Right ventricle myocardium superior (tissue), 1 donor: Measurements from ENCODE around the gene SHANK3. TPM values are rescaled to one million over a fixed set of nuclear protein-coding genes. Genes with fewer than 3 reads are reported as not detected.

ENCODE experiments used
- ATAC-seq: fragments of 200-7000 bp; cut with Tn5 transposase; one replicate; pipeline ENCODE4 v1.9.1; 2020; ENCODE audit warnings: mild to moderate bottlenecking; ENCODE audit not compliant: poor library complexity
- DNase-seq: peaks from one replicate; pipeline ENCODE4 v3.0.0-alpha.2; 2020
- intact Hi-C: fragments of 100-400 bp; cut with DNase I; formaldehyde crosslinking; loops from one replicate; pipeline ENCODE4 v1.11.2; 2022
- total RNA-seq: library from RNA; stranded (reverse); fragmentation: NEBNext Ultra II Directional; extraction: Animal tissue kit (Norgen Biotek cat#: 25700); gene quantifications from one replicate; pipeline ENCODE4 v1.2.1, GENCODE V29; 2021
- donor health status: DM: no; HTN: yes; CAD: no; lungs with severe emphysema.

The SHANK3 gene
- total RNA-seq, 1 donor from 2014 or later: 19.3 TPM

DNA sequence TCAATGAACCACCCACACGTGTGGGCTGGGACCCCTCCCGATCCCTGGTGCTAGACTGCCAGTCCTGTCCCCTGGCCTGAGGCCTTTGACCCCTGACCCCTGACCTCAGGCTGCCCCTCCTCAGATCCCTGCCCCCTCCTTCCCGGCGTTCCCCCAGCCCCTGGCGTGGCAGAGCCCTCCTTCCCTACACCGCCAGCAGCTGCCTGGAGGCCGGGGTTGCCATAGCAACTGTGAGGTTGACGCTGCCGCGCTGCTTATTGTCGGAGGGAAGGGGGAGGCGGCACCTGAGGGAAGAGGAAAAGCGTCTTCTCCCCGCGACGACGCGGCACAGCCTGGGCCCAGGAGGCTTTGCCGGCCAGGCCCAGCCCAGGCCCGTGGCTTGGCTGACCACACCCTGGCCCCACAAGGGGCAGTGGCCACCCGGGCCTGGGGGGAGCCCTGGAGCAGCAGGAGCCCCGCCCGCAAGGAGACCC lies 32.6 kb downstream of the SHANK3 start:
- DNase-seq (peak; percentile 54), ATAC-seq (peak; percentile 27)
- intact Hi-C loops: no loop called here

DNA sequence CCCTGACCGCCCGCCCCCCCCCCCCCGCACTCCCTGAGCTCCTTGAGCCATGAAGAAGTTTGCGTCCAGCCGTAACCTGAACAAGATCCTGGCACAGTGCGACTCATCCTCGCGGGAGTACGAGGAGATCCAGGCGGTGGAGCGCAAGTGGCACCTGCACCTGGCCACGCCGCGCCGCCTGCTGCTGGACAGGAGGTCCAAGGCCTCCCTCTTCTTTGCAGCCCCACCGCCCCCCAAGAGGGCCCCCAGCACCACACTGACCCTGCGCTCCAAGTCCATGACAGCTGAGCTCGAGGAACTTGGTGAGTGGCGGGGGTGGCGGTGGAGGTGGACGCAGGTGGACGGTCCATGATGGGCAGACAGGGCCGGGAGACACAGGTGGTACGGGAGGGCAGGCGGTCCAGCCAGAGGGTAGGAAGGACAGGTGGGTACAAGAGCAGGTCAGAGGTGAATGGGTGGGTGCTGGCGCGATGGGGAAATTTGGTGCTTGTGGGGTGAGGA lies 33.3 kb downstream of the SHANK3 start:
- no peak for ATAC-seq
- peak; percentile 36 for DNase-seq
- intact Hi-C loops: no loop called here

DNA sequence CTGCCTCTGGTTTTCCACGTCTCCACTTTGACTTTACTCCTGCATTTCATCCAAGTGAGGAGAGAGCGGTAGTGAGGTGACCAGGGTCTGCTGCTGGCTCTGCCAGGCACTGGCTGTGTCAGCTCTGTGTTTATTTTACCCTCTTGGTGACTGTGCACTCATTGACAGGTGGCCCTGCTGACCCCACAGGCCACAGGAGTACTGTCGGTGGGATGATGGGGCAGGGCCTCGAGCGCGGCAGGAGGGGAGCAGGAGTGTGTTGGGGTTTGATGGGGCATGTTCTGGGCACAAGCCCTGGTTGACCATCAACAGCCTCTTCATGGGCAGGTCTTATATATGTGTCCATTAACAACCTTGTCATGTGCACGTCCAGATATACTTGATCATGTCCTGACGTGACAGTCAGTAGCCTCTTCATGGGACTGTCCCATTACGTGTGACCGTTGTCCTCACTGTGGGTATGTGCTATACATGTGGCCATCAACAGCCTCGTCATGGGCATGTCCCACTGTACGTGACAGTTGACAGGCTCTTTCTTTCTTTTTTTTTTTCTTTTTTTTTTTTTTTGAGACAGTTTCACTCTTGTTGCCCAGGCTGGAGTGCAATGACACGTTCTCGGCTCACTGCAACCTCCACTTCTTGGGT lies 34.0 kb downstream of the SHANK3 start:
- DNase-seq: peak; percentile 14
- ATAC-seq: no peak
- intact Hi-C loops: no loop called here

DNA sequence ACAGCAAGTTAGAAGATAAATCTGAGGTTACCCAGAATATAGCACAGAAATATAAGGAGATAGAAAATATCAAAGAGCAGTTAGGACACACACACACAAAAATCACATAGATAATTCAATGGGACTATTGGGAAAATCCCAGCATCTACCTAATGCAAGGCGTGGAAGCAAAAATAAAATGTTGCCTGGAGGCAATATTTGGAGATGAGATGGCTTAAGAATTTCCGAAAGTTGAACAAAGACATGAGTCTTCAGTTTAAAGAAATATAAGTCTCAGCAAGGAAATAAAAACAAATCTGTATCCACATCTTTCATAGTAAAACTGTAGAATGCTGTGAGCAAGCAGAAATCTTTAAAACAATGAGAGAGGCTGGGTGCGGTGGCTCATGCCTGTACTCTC lies 35.9 kb downstream of the SHANK3 start:
- ATAC-seq (no peak), DNase-seq (no peak)
- intact Hi-C loops: no loop called here

DNA sequence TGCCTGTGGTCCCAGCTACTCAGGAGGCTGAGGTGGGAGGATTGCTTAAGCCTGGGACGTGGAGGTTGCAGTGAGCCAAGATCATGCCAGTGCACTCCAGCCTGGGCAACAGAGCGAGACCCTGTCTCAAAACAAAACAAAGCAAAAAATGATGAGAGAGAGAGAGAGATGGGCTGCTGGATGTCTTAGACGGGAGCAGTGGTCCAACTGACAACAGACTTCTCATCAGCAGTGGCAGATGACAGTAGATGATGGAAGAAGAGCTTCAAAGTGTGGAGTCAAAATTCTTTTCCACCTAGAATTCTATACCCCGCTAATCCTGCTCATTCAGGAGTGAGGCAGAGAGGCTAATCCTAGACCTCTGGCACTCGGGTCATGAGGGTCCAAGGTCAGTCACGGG lies 36.4 kb downstream of the SHANK3 start:
- DNase-seq (peak; percentile 6), ATAC-seq (no peak)
- intact Hi-C loops: no loop called here

DNA sequence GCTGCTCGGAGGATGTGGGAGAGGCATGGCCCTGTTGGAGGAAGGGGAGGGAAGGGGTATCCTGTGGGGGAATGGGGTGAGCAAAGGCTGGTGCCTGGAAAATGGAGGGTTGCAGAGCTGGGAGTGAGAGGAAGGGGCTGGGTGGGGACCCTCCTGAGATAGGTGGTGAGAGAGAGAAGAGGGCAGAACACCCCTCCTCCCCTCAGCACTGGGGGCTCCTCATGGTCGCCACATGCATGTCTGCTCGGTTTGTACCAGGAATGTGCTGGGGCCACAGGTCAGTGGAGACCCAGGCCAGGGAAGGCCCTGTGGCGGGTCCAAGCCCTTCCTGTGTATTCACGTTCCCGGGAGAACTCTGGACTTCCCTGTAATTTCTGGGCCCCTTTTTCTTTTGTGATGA lies 37.6 kb downstream of the SHANK3 start:
- ATAC-seq (no peak), DNase-seq (no peak)
- intact Hi-C loops: no loop called here

DNA sequence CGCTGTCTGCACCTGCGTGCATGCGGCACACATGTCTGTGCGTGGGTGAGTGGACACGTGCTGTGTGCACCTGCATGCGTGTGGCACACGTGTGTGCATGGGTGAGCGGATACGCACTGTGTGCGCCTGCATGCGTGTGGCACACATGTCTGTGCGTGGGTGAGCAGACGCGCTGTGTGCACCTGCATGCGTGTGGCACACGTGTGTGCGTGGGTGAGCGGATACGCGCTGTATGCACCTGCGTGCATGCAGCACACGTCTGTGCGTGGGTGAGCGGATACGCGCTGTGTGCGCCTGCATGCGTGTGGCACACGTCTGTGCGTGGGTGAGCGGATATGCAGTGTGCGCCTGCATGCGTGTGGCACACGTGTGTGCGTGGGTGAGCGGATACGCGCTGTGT lies 38.3 kb downstream of the SHANK3 start:
- peak; percentile 19 for DNase-seq

DNA sequence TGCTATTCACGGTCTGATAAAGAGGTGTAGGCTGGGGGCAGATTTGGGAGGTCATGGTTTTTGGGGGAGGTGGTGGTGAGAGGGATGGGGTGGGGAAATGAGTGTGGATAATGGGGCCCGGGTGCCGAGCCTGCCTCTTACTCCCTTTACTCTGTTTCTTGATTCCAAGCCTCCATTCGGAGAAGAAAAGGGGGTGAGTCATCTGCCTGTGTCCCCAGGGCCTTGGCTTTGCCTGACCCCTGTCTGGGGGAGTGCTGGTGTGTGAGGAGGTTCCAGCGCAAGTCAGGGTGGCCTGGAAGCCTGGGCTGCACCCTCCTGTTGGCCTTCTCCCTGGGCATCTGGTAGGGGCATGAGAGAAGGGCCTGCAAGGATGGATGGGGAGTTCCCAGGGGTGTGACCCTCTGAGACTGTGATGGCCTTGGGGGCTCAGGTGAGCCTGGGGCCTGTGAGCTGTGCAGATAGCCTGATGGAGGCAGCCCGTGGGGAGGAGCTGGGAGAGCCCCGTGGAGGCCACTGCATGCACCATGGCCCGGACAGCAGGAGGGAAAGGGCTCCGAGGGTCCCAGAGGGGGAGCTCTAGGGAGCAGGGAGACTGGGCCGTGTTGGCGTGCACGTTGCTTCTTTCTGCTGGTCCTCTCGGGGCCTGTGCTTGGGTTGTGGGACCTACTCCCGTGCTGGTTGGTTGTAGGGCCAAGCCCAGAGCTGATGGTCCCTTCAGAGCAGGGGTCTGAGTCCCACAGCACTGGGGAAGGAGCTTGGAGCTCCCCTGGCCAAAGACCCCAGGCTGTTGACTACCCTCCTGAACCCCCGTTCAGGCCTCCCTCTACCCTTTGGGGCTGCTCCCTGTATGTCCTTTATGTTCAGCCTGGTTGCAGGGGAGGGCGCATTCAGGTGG lies 39.1 kb downstream of the SHANK3 start:
- ATAC-seq (no peak), DNase-seq (peak; percentile 35)
- intact Hi-C loops: no loop called here

More for the DNA sequence above, 38.3 kb downstream of the SHANK3 start:
- intact Hi-C loops: no loop called here
- ATAC-seq: no peak

DNA sequence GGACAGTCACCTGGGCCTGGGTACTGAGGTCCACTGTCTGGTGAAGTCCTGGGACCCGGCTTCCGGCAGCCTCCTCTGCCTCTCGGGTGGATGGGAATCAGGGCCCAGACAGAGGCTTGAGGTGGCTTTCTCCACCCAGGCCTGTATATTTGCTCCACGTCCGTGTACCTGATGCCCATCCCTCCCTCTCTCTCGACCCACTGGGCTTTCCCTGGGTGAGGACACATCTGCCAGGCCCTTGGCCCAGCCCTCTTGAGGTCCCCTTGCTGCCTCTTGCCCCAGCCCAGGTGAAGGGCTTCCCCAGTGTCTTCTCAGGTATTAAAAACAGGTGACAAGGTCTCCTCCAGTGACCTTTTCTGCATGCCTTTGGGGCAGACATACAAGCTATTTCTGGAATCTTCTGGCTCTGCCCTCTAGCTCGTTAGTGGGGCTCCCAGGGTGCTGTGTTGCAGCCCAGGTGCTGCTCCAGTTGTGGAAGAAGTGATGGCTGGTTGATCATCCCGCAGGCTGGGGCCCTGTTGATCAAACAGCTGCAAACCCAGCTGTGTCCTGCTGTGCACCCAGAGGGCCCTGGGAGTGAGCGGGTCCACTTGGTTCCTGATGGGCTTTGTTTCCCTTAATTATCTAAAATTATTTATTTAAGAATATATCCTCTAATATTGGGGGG lies 39.9 kb downstream of the SHANK3 start:
- intact Hi-C loops: no loop called here
- ATAC-seq: no peak
- peak; percentile 26 for DNase-seq

DNA sequence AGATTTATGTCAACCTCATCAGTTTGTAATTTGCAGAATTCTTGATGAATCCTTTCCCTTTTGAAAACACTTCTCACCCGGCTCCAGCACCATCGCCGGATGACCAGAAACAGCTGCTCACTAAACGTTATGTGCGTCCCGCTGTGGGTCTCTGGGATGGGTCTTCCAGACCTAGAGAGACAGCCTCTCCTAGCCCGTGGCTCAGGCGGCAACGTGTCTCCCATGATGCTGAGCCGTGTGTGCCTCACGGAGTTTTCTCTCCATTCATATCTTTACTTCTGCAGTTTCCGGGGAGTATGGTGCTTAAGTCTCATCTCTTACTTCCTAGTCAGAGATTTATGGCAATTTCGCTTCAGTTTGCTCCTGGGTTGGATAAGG lies 40.4 kb downstream of the SHANK3 start:
- peak; percentile 22 for DNase-seq
- no peak for ATAC-seq
- intact Hi-C loops: no loop called here

DNA sequence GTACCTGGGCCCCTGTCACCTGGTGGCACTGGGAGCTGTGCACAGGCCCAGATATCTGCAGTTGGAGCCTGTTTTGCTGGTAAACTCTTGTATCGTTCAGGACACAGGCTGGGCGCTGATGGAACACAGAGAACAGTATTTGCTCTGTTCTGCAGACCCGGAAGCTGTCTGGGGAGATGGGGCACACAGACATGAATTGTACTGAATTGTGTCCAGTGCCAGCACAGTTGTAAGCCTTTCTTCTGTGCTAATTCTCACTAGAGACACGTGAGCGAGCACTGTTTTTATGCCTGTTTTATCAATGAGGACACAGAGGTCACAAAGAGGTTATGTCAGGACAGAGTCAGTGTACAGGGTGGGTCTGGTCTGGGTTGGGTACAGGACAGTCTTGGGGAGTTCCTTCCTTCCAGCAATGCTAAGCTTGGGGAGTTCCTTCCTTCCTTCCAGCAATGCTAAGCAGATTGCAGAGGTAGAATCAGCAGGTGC lies 41.0 kb downstream of the SHANK3 start:
- intact Hi-C loops: no loop called here
- peak; percentile 32 for DNase-seq

DNA sequence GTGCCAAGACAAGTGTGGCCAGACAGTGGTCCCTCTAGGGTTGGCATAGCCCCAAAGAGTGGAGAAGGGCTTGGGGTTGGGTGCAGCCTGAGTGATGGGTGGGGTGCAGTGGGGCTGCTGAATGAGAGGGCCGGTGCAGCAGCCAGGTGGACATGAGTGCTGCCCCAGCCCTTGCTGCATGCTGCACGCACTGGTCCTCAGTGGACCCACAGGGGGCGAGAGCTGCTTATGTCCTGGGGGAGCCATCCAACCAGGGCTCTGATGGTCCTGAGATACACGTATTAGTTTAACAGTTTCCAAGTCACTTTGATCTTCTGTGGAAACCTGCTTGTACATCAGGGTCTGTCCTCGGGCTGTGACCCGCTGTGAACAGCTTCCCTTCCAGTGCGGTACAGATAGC lies 41.5 kb downstream of the SHANK3 start:
- intact Hi-C loops: no loop called here
- DNase-seq (peak; percentile 31), ATAC-seq (no peak)

More for the DNA sequence above, 41.0 kb downstream of the SHANK3 start:
- peak; percentile 51 for ATAC-seq

DNA sequence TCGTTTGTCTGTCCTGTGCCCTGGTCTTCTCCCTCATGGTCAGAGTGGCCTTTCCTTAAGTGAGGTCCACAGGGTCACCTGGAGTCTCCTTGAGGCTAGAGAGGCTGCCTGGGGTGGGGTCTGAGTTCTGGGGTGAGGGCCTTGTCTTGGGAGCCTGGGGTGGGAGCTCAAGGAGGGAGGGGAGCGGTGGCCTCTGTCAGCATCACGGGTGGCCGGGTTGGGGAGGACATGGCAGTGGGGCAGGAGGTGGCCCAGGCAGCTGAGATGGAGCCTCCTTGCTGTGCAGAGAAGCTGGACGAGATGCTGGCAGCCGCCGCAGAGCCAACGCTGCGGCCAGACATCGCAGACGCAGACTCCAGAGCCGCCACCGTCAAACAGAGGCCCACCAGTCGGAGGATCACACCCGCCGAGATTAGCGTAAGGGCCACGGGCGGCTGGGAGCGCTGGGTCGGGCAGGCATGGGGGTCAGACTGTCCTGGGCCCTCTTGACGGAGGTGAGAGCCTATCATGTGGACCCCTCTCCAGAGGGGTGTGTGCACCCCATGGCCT lies 42.1 kb downstream of the SHANK3 start:
- intact Hi-C loops: no loop called here
- ATAC-seq: no peak

DNA sequence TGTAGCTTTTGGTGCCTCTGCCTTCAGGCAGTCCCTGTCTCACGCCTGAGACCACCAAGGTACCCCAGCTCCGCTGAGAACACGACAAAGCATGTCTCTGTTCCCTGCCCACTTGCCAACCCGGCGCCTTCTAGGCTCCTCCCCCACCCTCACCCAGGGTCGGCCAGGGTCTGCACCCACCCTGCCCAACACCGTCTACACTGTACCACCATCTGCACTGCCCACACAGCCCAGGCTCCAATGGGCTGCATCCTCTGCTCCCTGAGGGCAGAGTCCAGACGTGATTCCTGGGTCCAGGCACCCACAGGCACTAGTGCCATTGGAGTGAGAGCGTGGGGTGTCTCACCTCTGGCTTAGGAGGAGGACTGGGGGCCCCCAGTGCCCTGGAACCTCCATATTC lies 42.6 kb downstream of the SHANK3 start:
- intact Hi-C loops: no loop called here
- ATAC-seq (no peak), DNase-seq (peak; percentile 8)

More for the DNA sequence above, 42.1 kb downstream of the SHANK3 start:
- DNase-seq: peak; percentile 30

DNA sequence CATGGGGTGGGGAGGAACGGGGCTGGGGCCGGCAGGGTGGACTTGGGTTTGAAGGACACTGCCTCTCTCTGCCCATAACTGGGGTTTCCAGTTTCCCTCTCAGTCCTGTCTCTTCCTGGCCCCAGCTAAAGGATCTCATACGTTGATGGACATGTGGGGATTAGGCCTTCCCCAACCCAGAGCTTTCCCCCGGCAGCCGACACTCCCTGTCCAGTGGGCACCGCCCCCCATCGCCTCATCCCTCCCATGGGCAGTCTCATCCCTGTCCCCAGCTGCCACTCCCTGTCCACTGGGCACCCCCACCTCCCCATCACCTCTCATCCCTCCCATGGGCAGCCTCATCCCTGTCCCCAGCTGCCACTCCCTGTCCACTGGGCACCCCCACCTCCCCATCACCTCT lies 43.2 kb downstream of the SHANK3 start:
- no peak for DNase-seq
- intact Hi-C loops: no loop called here

DNA sequence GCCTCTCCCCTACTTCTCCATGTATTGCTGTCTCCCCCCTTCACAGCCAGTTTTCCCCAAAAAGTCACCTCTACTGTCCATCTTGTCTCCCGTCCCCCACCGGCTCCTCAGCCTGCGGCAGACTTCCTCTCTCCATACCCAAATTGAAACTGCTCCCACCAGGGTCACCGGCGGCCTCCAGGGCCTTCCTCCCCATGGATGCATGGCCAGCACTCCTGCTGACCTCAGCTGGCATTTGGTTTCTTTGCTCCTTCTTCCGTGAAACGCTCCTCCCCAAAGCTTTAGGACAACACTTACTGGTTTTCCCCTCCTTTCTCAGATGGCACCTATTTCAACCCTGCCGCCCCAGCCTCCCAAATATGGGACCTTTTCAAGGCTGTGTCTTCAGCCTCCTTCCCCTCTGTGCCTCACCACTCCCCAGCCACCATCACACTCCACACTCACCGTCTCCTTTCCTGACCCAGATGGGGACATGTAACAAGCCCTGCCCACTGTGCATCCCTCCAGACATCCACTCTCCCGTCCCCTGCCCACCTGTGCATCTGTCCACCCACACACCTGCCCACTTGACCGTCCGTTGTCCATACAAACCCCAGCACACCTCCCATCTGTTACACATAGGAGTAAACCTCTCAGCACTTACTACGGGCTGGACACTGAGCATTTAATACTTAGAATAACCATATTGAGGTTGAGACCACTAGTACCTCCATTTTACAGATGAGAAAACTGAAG lies 43.8 kb downstream of the SHANK3 start:
- intact Hi-C loops: no loop called here
- ATAC-seq (no peak), DNase-seq (no peak)

More for the DNA sequence above, 43.2 kb downstream of the SHANK3 start:
- no peak for ATAC-seq

DNA sequence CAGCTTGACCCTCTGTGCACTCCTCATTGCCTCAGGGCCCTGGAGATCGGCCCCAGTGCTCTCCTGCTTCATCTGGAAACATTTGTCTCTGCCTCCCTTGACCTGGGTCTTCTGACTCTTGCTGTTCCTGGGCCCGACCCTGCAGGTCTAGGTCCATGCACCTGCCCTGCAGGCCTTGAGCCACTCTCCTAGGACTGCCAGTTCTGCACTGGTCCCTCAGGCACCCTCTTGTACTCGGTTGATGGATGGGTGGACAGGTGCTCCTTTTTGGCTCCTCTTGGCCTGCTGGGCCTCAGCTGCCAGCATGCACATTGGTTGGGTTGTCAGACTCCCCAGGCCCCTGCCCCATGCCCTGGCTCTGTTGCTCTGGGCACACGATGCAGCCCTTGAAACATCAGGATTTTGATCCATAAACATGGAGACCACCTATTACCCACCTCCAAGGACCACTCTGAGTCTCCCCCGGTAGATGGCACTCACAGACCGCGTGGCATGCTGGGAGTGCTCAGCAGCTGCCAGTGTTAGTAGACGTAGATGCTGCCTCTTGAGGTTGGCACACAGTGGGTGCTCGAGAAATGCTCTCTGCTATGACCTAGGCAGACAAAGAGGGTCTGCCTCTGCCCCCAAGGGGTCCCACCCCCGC lies 45.2 kb downstream of the SHANK3 start:
- no peak for DNase-seq
- intact Hi-C loops: no loop called here
- no peak for ATAC-seq

DNA sequence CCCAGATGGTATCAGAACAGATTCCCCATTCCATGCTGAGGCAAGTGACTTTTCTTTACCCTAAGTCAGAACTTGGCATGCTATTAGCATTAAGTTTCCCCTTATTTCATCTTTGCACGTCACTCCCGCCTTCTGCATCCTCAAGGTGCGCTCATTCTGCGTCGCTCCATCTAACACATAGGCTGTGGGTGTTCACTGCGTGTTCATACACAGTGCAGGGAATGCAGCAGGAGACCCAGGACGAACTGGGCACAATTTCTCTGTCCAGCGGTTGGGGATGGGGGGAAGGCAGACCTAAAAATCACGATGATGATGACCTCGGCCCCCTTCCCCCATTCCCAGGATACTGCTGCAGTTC lies 45.7 kb downstream of the SHANK3 start:
- intact Hi-C loops: no loop called here
- DNase-seq: no peak
- ATAC-seq: no peak
